OCI-LY1 (cell line): Measurements from ENCODE around the gene NEAT1.

ENCODE experiments used
- CTCF ChIP-seq: fragments of 200-600 bp; sonication (generic), shearing (Covaris generic); IDR thresholded peaks from 2 replicates; pipeline ENCODE4 v1.5.1; 2017; ENCODE audit warnings: mild to moderate bottlenecking, antibody characterized with exemption, low read length, moderate library complexity, mixed read lengths
- EZH2 ChIP-seq: fragments of 200-600 bp; sonication (generic), shearing (Covaris generic); IDR thresholded peaks from 2 replicates; pipeline ENCODE4 v1.8.0; 2017; ENCODE audit warnings: borderline replicate concordance, mixed run types, mild to moderate bottlenecking, antibody characterized with exemption, low read length, moderate library complexity, mixed read lengths

- TF ChIP-seq EZH2, result no peak
- no peak for TF ChIP-seq CTCF
Observed at GRCh38 chr11:65431451-65432099, 9.0 kb downstream of the NEAT1 start.
